Breast epithelium (tissue), 3 donors: ENCODE measurements around the gene AFAP1.

Source experiments
- CTCF ChIP-seq, 3 donors: fragments of 450-650 bp; IDR thresholded peaks; one replicate each; pipeline ENCODE4 v1.5.1; 2016 to 2017; ENCODE audit warnings: antibody characterized with exemption in 3 of 3, mild to moderate bottlenecking in 3 of 3, moderate library complexity in 3 of 3
- POLR2A ChIP-seq: fragments of 450-650 bp; IDR thresholded peaks from one replicate; pipeline ENCODE4 v1.6.1; 2016; ENCODE audit warnings: antibody characterized with exemption, mild to moderate bottlenecking, moderate library complexity
- POLR2AphosphoS5 ChIP-seq, 3 donors: sonication (generic); formaldehyde crosslinking; IDR thresholded peaks; one replicate each; pipeline ENCODE4 v1.6.1; 2017; ENCODE audit warnings: antibody characterized with exemption in 3 of 3

DNA sequence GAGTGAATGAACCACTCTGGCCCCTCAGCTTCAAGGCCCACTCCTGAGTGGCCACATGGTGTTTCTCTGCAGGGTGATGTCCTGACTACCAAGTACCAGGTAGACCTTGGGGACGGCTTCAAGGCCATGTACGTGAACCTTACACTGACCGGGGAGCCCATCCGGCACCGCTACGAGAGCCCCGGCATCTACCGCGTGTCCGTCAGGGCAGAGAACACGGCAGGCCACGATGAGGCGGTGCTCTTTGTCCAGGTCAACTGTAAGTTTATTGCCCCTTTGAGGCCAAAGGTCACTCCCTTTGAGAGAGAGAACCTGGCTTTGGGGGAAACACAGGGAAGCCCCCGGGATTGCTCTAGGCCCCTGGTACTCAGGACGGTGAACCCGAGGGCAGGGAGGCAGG is 216.0 kb downstream of the AFAP1 start:
- TF ChIP-seq CTCF (IDR thresholded peaks at IDR 0.05) (no peak), POLR2A (no peak), POLR2AphosphoS5 (IDR thresholded peaks at IDR 0.05) (no peak)
